Large intestine (tissue), 3 donors: ENCODE data around the gene ATP2B2. TPM values are rescaled to one million over a fixed set of nuclear protein-coding genes. Genes with fewer than 3 reads are reported as not detected.

Source experiments
- DNase-seq, 2 donors: peaks; one replicate each; pipeline versions ENCODE4 v3.0.0 to v3.0.0-alpha.2; 2013
- H3K27ac ChIP-seq: one replicate; pipeline ENCODE4 v1.5.1; 2013; ENCODE audit warnings: low read length
- H3K27me3 ChIP-seq: 2 replicates; pipeline ENCODE4 v1.6.1; 2013; ENCODE audit warnings: low read length; ENCODE audit not compliant: control insufficient read depth, insufficient read depth
- H3K36me3 ChIP-seq: 2 replicates; pipeline ENCODE4 v1.6.1; 2013; ENCODE audit warnings: low read length; ENCODE audit not compliant: control insufficient read depth, insufficient read depth
- H3K4me1 ChIP-seq: one replicate; pipeline ENCODE4 v1.6.1; 2013; ENCODE audit warnings: low read length; ENCODE audit not compliant: control insufficient read depth, insufficient read depth
- H3K4me3 ChIP-seq: one replicate; pipeline ENCODE4 v1.5.1; 2013; ENCODE audit warnings: low read length
- H3K9me3 ChIP-seq: one replicate; pipeline ENCODE4 v1.6.1; 2013; ENCODE audit warnings: mild to moderate bottlenecking, low read depth, low read length, moderate library complexity; ENCODE audit not compliant: control insufficient read depth
- WGBS: methylation state at CpG from one replicate; pipeline ENCODE4 v1.1.5; 2013; ENCODE audit warnings: low lambda C conversion rate; ENCODE audit not compliant: insufficient coverage; 5-methylcytosine and 5-hydroxymethylcytosine counted together
- polyA plus RNA-seq: library from polyadenylated mRNA; unstranded; fragments of 120-200 nt; gene quantifications from one replicate; pipeline ENCODE4 v1.2.1, GENCODE V29; 2013

ATP2B2 gene
- polyA plus RNA-seq, 1 donor, result 1.5 TPM

DNA sequence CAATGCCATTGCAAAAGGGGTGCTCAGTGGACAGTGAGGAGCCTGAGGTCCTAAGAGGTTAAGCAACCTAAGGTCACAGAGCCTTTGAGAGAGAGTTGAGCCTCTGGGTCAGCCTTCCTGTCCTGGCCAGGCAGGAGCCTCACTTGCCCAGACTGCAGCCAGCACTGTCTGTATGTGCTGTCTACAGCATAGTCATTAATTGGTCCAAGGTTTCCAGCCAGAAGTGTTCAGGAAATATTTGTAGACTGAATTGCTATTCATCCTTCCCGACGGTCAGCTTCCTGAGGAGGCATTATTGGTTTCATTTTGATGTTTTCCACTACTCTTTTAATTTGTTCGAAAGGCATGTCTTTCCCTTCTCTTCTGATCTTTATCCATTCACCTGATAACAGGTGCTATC, 192.5 kb downstream of the ATP2B2 start:
- peaks cover 9% of the 10 kb centered on the region for H3K4me1 ChIP-seq
- no peak for DNase-seq
- no peak overlapping the region for H3K4me3 ChIP-seq
- 94% methylated on average over 2 of the region's 3 CpGs for WGBS
- no peaks in the 10 kb centered on the region for H3K27me3 ChIP-seq
- H3K36me3 ChIP-seq, result peaks cover 93% of the 10 kb centered on the region
- H3K9me3 ChIP-seq, result no peaks in the 10 kb centered on the region
- H3K27ac ChIP-seq, result no peak overlapping the region

DNA sequence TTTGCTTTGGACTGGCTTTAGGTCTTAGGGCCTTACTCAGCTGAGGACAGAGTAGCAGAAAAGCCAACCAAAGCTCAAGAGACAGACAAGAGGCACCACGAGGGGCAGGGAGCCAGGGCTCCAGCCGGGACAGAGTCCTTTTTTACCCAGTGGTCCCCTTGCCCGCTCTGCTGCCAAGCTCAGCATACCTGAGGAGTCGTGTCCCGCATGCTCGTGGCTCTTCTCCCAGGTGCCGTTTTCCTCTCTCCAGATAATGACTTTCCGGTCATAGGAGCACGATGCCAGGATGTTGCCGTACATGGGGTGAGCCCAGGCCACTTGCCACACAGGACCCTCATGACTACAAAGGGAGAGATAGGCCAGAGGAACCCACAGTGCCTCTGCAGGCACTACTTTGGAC, 193.0 kb downstream of the ATP2B2 start:
- H3K4me1 ChIP-seq, result peaks cover 4% of the 10 kb centered on the region
- H3K27me3 ChIP-seq, result no peaks in the 10 kb centered on the region
- peaks cover 92% of the 10 kb centered on the region for H3K36me3 ChIP-seq
- no peak overlapping the region for H3K27ac ChIP-seq
- 100% methylated on average over 4 of the region's 10 CpGs for WGBS
- DNase-seq, result no peak
- H3K4me3 ChIP-seq, result no peak overlapping the region
- no peaks in the 10 kb centered on the region for H3K9me3 ChIP-seq

DNA sequence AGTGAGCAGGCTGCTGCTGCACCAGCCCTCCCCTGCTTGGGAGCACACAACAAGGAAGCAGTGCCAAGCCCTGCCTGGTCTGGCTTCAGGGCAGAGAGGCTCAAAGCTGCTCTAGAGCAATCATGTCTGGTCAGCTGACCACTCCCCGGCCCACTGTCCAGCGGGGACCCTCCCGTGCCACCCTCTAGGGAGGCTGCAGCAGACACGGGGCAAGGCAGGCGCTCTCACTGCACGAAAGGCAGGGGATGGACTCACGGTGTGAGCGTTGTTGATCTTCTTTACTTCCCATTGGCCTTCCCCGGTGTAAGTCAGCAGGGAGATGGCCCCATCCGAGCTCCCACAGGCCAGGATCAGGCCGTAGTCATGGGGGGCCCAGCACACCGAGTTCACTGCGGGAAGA, 193.7 kb downstream of the ATP2B2 start:
- Histone ChIP-seq H3K4me1 (no peaks in the 10 kb centered on the region), H3K27ac (no peak overlapping the region), H3K36me3 (peaks cover 94% of the 10 kb centered on the region), H3K9me3 (no peaks in the 10 kb centered on the region), H3K4me3 (no peak overlapping the region), H3K27me3 (no peaks in the 10 kb centered on the region)
- DNase-seq, result no peak
- WGBS, result no CpG with 5 or more reads among the region's 13 CpGs

DNA sequence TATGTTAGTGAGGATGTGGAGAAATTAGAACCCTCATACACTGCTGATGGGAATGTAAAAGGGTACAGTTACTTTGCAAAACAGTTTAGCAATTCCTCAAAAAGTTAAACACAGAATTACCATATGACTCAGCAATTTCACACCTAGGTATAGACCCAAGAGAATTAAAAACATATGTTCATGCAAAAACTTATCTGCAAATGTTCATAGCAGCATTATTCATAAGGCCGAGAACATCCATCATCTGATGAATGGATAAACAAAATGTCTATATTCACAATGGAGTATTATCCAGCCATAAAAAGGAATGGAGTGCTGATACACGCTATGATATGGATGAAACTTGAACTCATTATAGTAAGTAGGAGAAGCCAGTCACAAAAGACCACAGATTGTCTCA, 194.8 kb downstream of the ATP2B2 start:
- Histone ChIP-seq H3K36me3 (peaks cover 93% of the 10 kb centered on the region), H3K27ac (no peak overlapping the region), H3K4me1 (no peaks in the 10 kb centered on the region), H3K9me3 (no peaks in the 10 kb centered on the region), H3K27me3 (no peaks in the 10 kb centered on the region), H3K4me3 (no peak overlapping the region)
- DNase-seq, result no peak
- WGBS, result no CpG with 5 or more reads among the region's 2 CpGs

DNA sequence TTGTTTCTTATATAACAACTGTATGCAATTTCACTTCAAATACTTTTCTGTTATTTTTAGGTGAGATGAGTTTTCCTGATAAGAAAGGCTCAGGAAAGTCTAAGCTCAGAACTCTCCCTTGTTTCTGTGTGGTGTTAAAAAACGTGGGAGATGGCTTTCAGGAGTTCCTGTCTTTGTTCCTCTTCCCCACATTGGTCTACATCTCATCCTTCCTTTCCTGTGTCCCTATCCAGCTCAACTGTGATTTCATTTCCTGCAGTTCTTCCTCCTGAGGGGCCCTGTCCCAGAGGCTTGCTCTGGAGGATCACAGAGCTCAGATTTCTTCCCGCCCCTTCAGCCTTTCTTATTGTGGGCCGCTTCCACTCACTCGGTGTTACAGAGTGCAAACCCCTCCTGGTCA, 195.7 kb downstream of the ATP2B2 start:
- DNase-seq, result no peak
- 100% methylated on average over 1 of the region's 4 CpGs for WGBS
- Histone ChIP-seq H3K36me3 (peaks cover 94% of the 10 kb centered on the region), H3K9me3 (no peaks in the 10 kb centered on the region), H3K4me3 (no peak overlapping the region), H3K4me1 (no peaks in the 10 kb centered on the region), H3K27ac (no peak overlapping the region), H3K27me3 (no peaks in the 10 kb centered on the region)

DNA sequence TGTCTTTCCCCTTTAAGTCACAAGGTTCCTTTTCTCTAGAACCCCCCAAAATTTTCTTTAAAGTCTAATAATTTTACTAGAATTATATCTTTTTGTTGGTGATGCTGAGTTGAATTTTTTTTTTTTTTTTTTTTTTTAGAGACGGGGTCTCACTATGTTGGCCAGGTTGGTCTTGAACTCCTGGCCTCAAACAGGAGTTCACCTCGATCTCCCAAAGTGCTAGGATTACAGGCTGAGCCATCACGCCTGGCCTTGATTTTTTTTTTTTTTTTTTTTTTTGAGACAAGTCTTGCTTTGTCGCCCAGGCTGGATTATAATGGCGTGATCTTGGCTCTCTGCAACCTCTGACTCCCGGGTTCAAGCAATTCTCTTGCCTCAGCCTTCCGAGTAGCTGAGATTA, 196.7 kb downstream of the ATP2B2 start:
- Histone ChIP-seq H3K27ac (no peak overlapping the region), H3K27me3 (no peaks in the 10 kb centered on the region), H3K36me3 (peaks cover 94% of the 10 kb centered on the region), H3K4me1 (no peaks in the 10 kb centered on the region), H3K4me3 (no peak overlapping the region), H3K9me3 (no peaks in the 10 kb centered on the region)
- WGBS, result no CpG with 5 or more reads among the region's 7 CpGs
- no peak for DNase-seq

DNA sequence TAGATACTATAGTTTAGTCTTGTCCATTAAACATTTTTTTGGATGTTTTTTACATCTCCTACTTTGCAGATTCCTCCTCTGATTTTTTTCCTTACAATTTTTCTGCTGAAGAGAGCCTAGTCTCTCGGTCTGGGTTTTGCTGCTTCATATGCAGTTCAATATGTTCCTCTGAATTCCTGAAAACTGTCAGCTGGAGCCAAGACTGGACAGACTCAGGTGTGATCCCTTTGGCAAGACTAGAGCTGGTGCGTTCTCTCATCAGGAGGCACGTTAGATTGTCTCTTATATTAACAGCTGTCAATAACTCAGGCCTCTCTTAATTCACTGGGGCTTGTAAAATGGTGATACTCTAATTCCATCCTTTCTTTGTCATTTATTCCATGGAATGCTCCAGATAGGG, 199.2 kb downstream of the ATP2B2 start:
- H3K27ac ChIP-seq, result no peak overlapping the region
- no peaks in the 10 kb centered on the region for H3K4me1 ChIP-seq
- H3K9me3 ChIP-seq, result no peaks in the 10 kb centered on the region
- no peak for DNase-seq
- H3K36me3 ChIP-seq, result peaks cover 94% of the 10 kb centered on the region
- H3K27me3 ChIP-seq, result no peaks in the 10 kb centered on the region
- no peak overlapping the region for H3K4me3 ChIP-seq
- no CpG with 5 or more reads among the region's 3 CpGs for WGBS

DNA sequence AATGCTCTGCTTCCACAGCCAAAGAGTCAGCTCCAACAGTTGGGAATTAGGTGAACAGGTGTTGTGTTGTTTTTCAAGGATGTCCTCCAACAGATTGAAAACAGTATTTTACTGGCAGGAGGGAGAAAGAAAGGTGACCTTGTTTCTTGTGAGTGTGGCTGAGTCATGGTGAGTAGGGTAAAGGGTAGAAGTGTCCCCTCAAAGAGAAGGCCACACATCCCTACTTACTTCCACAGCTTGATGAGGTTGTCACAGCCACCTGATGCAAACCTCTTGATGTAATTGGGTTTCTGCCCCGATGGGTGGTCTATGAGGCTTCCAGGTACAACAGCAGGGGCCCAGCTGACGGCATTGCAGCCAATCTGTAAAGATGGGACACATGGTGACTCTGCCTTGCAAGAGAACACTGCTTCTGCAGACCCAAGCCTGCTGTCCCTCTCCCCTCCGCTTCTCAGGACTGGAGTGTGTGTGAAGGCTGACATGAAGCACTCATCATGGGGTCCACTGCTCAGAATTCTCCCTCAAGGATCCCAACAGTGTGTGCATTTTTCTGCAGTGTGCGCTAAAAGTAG, 200.0 kb downstream of the ATP2B2 start:
- Histone ChIP-seq H3K4me1 (no peaks in the 10 kb centered on the region), H3K27me3 (no peaks in the 10 kb centered on the region), H3K4me3 (no peak overlapping the region), H3K36me3 (peaks cover 94% of the 10 kb centered on the region), H3K9me3 (no peaks in the 10 kb centered on the region), H3K27ac (no peak overlapping the region)
- DNase-seq, result no peak
- no CpG with 5 or more reads among the region's 4 CpGs for WGBS

DNA sequence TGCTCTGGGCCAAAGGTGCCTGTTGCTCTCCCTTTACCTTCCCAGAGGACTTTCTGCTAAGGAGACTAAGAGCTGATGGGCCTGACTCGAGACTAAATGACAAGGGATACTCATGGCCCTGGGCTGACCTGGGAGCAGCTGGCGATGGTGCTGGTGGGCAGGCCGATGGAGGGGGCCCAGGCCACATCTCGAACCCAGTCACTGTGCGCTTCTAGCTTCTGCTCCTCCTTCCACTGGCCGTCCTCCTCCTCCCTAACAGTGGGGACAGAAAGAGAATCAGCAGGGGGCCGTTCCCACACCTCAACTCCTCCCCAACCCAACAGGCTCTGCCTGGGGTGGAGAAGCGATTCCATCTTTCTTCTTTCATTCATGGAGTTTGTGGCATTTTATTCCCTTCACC, 200.5 kb downstream of the ATP2B2 start:
- Histone ChIP-seq H3K4me1 (no peaks in the 10 kb centered on the region), H3K4me3 (no peak overlapping the region), H3K27ac (no peak overlapping the region), H3K27me3 (no peaks in the 10 kb centered on the region), H3K36me3 (peaks cover 94% of the 10 kb centered on the region), H3K9me3 (no peaks in the 10 kb centered on the region)
- DNase-seq, result no peak
- WGBS, result no CpG with 5 or more reads among the region's 8 CpGs

DNA sequence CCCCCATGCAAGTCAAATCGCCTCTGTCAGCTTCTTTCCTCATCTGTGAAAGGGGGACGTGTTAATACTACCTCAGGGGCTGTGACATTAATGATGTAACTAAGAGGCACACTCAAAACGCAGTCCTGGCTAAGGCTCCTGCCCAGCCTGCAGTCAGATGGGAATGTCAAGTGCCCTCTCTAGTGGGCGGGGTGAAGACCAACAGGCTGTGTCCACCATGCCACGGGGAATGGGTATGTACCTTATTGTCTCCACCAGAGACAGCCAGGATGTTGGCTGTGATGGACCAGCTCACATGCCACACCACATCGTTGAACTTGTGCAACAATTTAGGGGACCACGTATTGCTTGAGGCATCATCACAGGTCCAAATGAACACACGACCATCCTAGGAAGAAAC, 201.6 kb downstream of the ATP2B2 start:
- no peaks in the 10 kb centered on the region for H3K4me1 ChIP-seq
- H3K27me3 ChIP-seq, result no peaks in the 10 kb centered on the region
- no CpG with 5 or more reads among the region's 8 CpGs for WGBS
- DNase-seq, result no peak
- H3K36me3 ChIP-seq, result peaks cover 94% of the 10 kb centered on the region
- H3K27ac ChIP-seq, result no peak overlapping the region
- H3K9me3 ChIP-seq, result no peaks in the 10 kb centered on the region
- no peak overlapping the region for H3K4me3 ChIP-seq

DNA sequence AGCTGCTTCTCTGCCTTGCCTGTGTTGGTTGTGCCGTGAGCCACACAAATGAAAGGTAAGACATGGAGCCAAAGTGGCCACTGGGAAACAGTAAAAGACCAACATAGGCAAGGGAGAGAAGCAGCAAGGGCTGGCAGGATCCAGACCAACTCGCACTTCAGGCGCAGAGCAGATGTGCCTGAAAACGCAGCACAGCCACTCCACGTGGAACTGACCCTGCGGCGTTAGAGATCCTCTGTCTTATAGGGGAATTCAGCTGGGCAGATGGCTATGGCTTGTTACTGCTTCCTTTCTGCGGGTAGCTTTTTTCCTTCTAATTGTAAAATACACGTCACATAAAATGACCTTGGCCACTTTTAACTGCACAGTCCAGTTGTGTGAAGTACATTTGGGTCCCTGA, 202.3 kb downstream of the ATP2B2 start:
- no peak overlapping the region for H3K27ac ChIP-seq
- H3K9me3 ChIP-seq, result no peaks in the 10 kb centered on the region
- WGBS, result no CpG with 5 or more reads among the region's 9 CpGs
- peaks cover 90% of the 10 kb centered on the region for H3K36me3 ChIP-seq
- no peak overlapping the region for H3K4me3 ChIP-seq
- H3K4me1 ChIP-seq, result no peaks in the 10 kb centered on the region
- no peak for DNase-seq
- H3K27me3 ChIP-seq, result no peaks in the 10 kb centered on the region
